Measurements from ENCODE around the gene ILRUN. TPM values are rescaled to one million over a fixed set of nuclear protein-coding genes. Genes with fewer than 3 reads are reported as not detected.
"Not testable (repeated sequence)": the region's sequence is repeated elsewhere in the genome, so short reads cannot be mapped to it uniquely, and the experiment has no call there.

Gene ILRUN
- total and polyA plus RNA-seq, 5 experiments from 2014 or later = 10.5 to 61.8 (median 14.5) TPM

DNA sequence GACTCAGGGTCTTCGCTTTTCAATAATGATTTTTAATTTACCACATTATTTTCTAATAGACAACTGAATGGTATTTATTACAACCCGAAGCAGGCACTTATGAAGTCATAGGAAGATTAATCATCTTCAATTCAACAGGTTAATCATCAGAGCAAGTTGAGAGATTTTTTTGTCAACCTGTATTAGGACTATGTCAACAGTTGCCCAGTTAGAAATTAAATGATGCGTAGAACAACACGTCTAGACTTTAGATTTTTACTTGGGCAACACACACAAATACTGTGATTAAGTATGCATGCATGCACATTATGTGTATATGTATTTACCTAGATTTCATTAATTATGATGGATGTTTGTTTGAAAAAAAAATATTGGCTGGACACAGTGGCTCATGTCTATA lies 4.3 kb downstream of the ILRUN start:
- POLR2A ChIA-PET = no interaction called here
- DNase-seq = no peak
- Mint-ChIP-seq H3K4me1 (peaks cover 35 to 78% (median 61%) of the 10 kb centered on the region in 4 donors), H3K27me3 (no peaks in the 10 kb centered on the region), H3K27ac (peak overlapping the region in 4 of 10 donors; percentile 15 to 72 (median 50)), H3K4me3 (peak overlapping the region in 1 of 10 donors; percentile 18), H3K36me3 (peaks cover 0 to 18% (median 9%) of the 10 kb centered on the region in 3 donors), H3K9me3 (peaks cover 0 to 2% (median 0%) of the 10 kb centered on the region in 9 donors)
- no peak for ATAC-seq

DNA sequence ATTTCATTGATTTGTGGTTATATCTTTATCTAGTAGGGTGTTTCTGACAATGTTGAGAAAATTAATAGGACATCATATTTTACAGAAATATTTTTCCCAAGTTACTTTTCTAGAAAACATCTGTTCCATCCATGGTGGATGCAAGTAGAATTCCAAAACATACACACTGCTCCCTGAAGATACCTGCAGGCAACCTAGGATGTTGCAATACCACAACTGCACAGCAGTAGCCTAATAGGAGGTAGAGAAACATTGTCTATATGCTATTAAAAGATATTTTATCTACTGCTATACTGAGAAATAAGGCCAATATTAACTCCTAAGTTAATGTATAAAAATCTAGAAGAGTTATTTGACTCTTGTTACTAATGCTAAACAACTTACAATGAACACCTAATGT lies 6.8 kb downstream of the ILRUN start:
- Mint-ChIP-seq H3K27ac (peak overlapping the region in 2 of 10 donors; percentile 51 to 55), H3K9me3 (peaks cover 0 to 2% (median 0%) of the 10 kb centered on the region in 9 donors), H3K27me3 (no peaks in the 10 kb centered on the region), H3K4me1 (peaks cover 32 to 79% (median 60%) of the 10 kb centered on the region in 4 donors), H3K36me3 (peaks cover 0 to 18% (median 9%) of the 10 kb centered on the region in 3 donors), H3K4me3 (no peak overlapping the region)
- no peak for DNase-seq
- ATAC-seq = no peak
- POLR2A ChIA-PET = no interaction called here

DNA sequence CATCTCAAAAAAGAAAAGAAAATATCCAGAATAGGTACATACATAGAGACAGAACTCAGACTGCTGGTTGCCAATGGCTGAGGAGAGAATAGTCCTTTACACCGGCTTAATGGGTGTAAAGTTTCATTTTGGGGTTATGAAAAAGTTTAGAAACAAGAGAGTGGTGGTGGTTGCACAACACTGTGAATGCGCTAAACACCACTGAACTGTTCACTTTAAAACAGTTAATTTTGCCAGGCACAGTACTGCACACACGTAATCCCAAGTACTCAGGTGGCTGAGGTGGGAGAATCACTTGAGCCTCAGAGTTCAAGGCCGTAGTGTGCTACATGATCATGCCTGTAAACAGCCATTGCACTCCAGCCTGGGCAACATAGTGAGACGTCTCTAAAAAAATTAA lies 7.6 kb downstream of the ILRUN start:
- POLR2A ChIA-PET = no interaction called here
- Mint-ChIP-seq H3K9me3 (peaks cover 0 to 2% (median 0%) of the 10 kb centered on the region in 9 donors), H3K36me3 (peaks cover 0 to 15% (median 9%) of the 10 kb centered on the region in 3 donors), H3K27me3 (no peaks in the 10 kb centered on the region), H3K4me1 (peaks cover 30 to 79% (median 60%) of the 10 kb centered on the region in 4 donors), H3K4me3 (no peak overlapping the region), H3K27ac (peak overlapping the region in 6 of 10 donors; percentile 9 to 64 (median 42))
- ATAC-seq (no peak), DNase-seq (no peak)

DNA sequence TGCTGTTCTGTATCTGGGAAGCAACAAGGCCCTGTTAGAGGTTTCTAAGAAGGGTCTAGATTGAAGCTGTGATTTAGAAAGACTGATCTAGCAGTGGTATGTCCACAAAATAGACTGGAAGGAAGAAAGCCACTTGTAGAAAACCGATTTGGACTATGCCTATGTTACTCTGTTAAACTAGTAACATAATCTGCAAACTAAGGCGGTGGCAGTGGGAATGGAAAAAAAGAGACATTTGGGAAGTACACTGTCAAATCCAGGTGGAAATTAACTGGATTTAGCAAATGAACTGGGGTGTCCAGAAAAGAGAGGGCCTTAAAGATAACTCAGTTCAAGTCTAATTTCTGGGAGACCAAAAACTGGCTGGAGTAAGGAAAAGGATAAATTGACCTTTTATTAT lies 11.6 kb downstream of the ILRUN start:
- peaks cover 23 to 61% (median 52%) of the 10 kb centered on the region in 4 donors for H3K4me1 Mint-ChIP-seq
- DNase-seq = no peak
- no peaks in the 10 kb centered on the region for H3K27me3 Mint-ChIP-seq
- ATAC-seq = no peak
- H3K27ac Mint-ChIP-seq = peak overlapping the region in 7 of 10 donors; percentile 2 to 84 (median 32)
- H3K4me3 Mint-ChIP-seq = peak overlapping the region in 1 of 10 donors; percentile 23
- H3K9me3 Mint-ChIP-seq = peaks cover 0 to 2% (median 0%) of the 10 kb centered on the region in 9 donors
- POLR2A ChIA-PET = no interaction called here
- peaks cover 0 to 15% (median 9%) of the 10 kb centered on the region in 3 donors for H3K36me3 Mint-ChIP-seq

DNA sequence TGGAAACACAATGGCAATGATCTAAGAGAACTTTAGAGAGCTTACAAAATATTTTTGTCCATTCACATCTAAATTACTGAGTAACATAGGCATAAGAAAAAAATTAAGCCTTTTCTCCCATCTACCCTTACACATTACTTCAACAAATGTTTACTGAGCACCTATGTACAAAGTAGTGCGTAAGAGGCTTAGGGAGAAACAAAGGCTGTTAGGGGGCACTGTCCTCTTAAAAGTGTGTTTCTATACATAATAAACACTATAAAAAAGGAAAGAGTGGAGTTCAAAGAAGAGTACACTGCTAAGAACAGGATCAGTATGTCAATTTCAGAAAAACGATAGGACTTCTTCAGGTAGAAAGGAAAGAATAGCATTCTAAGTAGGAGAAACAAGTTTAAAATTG lies 12.2 kb downstream of the ILRUN start:
- Mint-ChIP-seq H3K27ac (peak overlapping the region in 8 of 10 donors; percentile 1 to 84 (median 38)), H3K36me3 (peaks cover 0 to 15% (median 9%) of the 10 kb centered on the region in 3 donors), H3K4me3 (peak overlapping the region in 1 of 10 donors; percentile 22), H3K4me1 (peaks cover 25 to 59% (median 54%) of the 10 kb centered on the region in 4 donors), H3K9me3 (peaks cover 0 to 2% (median 0%) of the 10 kb centered on the region in 9 donors), H3K27me3 (no peaks in the 10 kb centered on the region)
- POLR2A ChIA-PET = no interaction called here
- DNase-seq = no peak
- no peak for ATAC-seq

DNA sequence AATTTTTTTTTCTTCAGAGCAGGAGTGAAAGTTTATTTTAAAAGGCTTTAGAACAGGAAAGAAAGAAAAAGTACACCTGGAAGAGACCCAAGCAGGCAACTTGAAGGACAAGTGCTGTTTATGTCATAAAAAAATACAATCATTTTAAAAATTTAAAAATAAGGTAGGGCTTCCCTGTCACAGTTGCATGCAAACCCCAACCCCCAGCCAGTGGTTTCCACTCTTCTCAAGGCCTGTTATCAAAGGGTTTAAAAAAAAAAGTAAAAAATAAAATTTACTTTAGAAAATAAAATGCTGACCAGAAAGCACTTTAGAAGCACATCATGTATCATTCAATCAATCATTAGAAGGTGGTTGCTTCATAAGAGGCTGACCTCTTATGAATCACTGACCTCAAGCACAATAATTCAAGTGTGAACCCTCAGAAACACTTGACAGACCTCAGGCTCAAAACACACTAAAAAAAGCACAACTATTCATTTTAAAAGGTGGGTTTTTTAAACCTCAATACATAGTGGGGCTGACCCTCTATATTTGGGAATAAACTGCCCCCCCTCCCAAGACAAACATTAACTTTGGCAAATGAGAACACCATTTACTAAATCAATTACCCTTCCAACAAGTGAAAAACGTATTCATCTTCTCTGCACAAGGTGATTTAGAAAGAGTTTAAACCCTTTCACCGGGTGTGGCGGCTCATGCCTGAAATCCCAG lies 15.6 kb downstream of the ILRUN start:
- POLR2A ChIA-PET = interaction anchor here (1.1 to 1.2 kb wide), 2 partner anchors 9 to 16 kb away, joined by 3 to 4 read pairs; partner anchors contain the start of gene ILRUN
- Mint-ChIP-seq H3K4me3 (no peak overlapping the region), H3K27me3 (no peaks in the 10 kb centered on the region), H3K4me1 (peaks cover 23 to 52% (median 48%) of the 10 kb centered on the region in 4 donors), H3K36me3 (peaks cover 0 to 6% (median 2%) of the 10 kb centered on the region in 3 donors), H3K9me3 (no peaks in the 10 kb centered on the region), H3K27ac (peak overlapping the region in 4 of 10 donors; percentile 20 to 69 (median 38))
- peak in 1 of 2 donors; percentile 46 for ATAC-seq
- DNase-seq = no peak

DNA sequence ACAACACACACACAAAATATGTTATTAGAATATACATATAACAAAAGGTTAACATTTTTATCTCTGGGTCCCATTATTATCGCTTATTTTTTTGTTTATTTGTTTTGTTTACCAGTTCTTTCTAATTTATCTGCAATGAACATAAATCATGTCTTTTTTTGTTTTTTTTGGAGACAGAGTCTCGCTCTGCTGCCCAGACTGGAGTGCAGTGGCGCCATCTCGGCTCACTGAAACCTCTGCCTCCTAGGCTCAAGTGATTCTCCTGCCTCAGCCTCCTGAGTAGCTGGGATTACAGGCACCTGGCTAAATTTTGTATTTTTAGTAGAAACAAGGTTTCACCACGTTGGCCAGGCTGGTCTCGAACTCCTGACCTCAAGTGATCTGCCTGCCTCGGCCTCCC lies 16.3 kb downstream of the ILRUN start:
- H3K36me3 Mint-ChIP-seq, ATAC-seq, H3K4me3 Mint-ChIP-seq, H3K9me3 Mint-ChIP-seq, H3K27me3 Mint-ChIP-seq, DNase-seq: not testable (repeated sequence)
- Mint-ChIP-seq H3K4me1 (peaks cover 25 to 53% (median 48%) of the 10 kb centered on the region in 4 donors), H3K27ac (peak overlapping the region in 3 of 10 donors; percentile 13 to 39 (median 35))
- POLR2A ChIA-PET = interaction anchor here (1.2 kb wide), 1 partner anchor 16 kb away, joined by 3 read pairs; the partner anchor contains the start of gene ILRUN

DNA sequence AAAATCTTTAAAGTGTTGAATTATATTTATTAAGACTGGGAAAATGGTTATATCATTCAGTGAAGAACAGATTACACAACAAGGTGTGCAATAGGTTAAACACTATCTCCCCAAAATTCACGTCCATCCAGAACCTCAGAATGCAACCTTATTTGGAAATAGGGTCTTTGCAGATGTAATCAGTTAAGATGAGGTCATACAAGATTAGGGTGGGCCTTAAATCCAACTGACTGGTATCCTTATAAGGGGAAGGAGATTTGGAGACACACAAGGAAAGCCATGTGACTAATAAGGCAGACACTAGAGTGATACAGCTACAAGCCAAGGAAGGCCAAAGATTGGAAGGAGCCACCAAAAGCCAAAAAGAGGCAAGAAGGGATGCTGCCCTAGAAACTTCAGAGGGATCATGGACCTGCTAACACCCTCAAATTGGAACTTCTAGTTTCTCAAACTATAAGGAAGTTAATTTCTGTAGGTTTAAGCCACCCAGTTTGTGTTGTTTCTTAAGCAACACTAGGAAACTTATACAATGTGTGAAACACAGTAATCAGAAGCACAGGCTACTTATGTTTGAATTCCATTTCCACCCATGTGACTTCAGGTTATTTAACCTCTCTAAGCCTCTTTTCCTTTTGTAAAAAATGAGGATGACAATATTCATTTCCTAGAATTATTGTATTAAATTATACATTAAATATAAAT lies 16.9 kb downstream of the ILRUN start:
- POLR2A ChIA-PET = interaction anchor here (1.2 kb wide), 1 partner anchor 17 kb away, joined by 3 read pairs; the partner anchor contains the start of gene ILRUN
- Mint-ChIP-seq H3K4me1 (peaks cover 22 to 54% (median 48%) of the 10 kb centered on the region in 4 donors), H3K27ac (peak overlapping the region in 8 of 10 donors; percentile 17 to 82 (median 61)), H3K27me3 (no peaks in the 10 kb centered on the region), H3K36me3 (peaks cover 0 to 6% (median 2%) of the 10 kb centered on the region in 3 donors), H3K9me3 (no peaks in the 10 kb centered on the region), H3K4me3 (no peak overlapping the region)
- DNase-seq (no peak), ATAC-seq (no peak)

DNA sequence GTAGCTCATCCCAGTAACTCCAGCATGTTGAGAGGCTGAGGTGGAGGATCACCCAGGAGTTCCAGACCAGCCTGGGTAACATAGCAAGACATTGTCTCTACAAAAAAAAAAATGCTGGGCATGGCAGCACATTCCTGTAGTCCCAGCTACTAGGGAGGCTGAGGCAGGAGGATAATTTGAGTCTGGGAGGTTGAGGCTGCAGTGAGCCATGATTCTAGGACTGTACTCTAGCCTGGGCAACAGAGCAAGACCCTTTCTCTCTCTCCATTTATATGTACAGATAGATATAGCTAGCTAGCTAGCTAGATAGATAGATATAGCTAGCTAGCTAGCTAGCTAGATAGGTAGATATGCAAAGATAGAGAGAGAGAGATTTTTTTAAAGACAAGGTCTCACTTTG lies 20.4 kb downstream of the ILRUN start:
- H3K36me3 Mint-ChIP-seq = peaks cover 0 to 6% (median 2%) of the 10 kb centered on the region in 3 donors
- H3K4me3 Mint-ChIP-seq = no peak overlapping the region
- POLR2A ChIA-PET = interaction anchor here (0.6 kb wide), 1 partner anchor 212 kb away, joined by 3 read pairs; the partner anchor contains the start of gene TAF11
- ATAC-seq (no peak), DNase-seq (no peak)
- H3K4me1 Mint-ChIP-seq = peaks cover 35 to 70% (median 63%) of the 10 kb centered on the region in 4 donors
- no peaks in the 10 kb centered on the region for H3K27me3 Mint-ChIP-seq
- peak overlapping the region; percentile 64 to 98 (median 87) for H3K27ac Mint-ChIP-seq
- H3K9me3 Mint-ChIP-seq = no peaks in the 10 kb centered on the region

DNA sequence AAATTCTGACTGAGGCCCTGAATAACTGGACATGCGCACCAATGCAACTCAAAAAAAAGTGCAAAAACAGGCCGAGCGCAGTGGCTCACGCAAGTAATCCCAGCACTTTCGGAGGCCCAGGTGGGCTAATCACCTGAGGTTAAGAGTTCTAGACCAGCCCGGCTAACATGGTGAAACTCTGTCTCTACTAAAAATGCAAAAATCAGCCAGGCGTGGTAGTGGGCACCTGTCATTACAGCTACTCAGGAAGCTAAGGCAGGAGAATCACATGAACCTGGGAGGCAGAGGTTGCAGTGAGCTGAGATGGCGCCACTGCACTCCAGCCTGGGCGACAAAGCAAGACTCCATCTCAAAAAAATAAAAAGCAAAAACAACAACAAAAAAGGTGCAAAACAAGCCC lies 21.6 kb downstream of the ILRUN start:
- H3K4me3 Mint-ChIP-seq = peak overlapping the region in 5 of 10 donors; percentile 20 to 67 (median 33)
- H3K36me3 Mint-ChIP-seq, DNase-seq, H3K27me3 Mint-ChIP-seq, ATAC-seq, H3K9me3 Mint-ChIP-seq: not testable (repeated sequence)
- POLR2A ChIA-PET = interaction anchor here (2.4 to 4.0 kb wide), 2 partner anchors 21 to 81 kb away, joined by 10 to 34 read pairs; partner anchors contain the start of genes ILRUN and SNRPC
- H3K4me1 Mint-ChIP-seq = peaks cover 39 to 74% (median 66%) of the 10 kb centered on the region in 4 donors
- peak overlapping the region; percentile 92 to 98 (median 97) for H3K27ac Mint-ChIP-seq

DNA sequence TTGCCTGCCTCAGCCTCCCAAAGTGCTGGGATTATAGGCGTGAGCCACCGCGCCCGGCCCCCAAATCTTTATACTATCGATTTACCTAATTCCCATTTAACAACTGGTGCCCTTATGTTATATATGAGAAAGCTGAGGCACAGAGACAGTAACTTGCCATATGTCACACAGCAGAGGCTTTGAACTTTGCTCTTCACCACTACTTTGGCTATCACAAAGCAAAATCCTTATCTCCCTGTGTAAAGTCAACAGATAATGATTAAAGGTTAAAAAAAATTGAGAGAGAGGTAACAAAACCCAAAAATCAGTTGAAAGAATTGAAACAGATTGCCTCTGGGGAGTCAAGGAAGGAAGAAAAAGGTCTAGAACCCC lies 22.3 kb downstream of the ILRUN start:
- H3K4me1 Mint-ChIP-seq = peaks cover 37 to 73% (median 61%) of the 10 kb centered on the region in 4 donors

DNA sequence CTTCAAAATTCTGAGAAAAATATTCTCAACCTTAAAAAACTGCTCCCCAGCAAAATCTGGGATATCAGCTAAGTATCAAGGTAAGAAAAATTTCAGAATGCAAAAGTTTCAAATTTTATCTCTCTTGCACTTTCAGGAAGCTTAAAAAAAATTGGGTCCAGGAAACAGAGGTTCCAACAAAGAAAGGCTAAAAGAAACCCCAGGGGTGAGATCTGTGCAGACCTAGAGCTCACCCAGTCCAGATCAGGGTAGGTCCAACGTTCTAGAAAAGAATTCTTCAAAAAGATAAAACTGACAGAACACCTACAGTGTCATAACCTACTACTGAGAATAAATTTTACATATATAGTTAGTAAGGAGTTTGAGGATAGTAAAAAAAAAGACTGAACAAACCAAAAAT lies 23.5 kb downstream of the ILRUN start:
- DNase-seq = peak in 1 of 10 donors; percentile 18
- Mint-ChIP-seq H3K4me3 (peak overlapping the region; percentile 65 to 89 (median 82)), H3K4me1 (peaks cover 37 to 71% (median 66%) of the 10 kb centered on the region in 4 donors), H3K27ac (peak overlapping the region; percentile 92 to 98 (median 97)), H3K27me3 (no peaks in the 10 kb centered on the region), H3K9me3 (no peaks in the 10 kb centered on the region), H3K36me3 (peaks cover 0 to 2% (median 2%) of the 10 kb centered on the region in 3 donors)
- ATAC-seq = peak in 1 of 2 donors; percentile 18
- POLR2A ChIA-PET = interaction anchor here (0.8 to 4.0 kb wide), 9 partner anchors 10 to 436 kb away, joined by 3 to 34 read pairs (median 6); partner anchors contain the start of genes BLTP3A, HMGA1, ILRUN and SNRPC

More for the DNA sequence above, 22.3 kb downstream of the ILRUN start:
- Mint-ChIP-seq H3K36me3 (peaks cover 0 to 6% (median 2%) of the 10 kb centered on the region in 3 donors), H3K4me3 (peak overlapping the region; percentile 14 to 89 (median 70)), H3K9me3 (no peaks in the 10 kb centered on the region), H3K27me3 (no peaks in the 10 kb centered on the region), H3K27ac (peak overlapping the region; percentile 92 to 98 (median 97))
- no peak for DNase-seq
- POLR2A ChIA-PET = interaction anchor here (0.7 to 4.0 kb wide), 6 partner anchors 12 to 822 kb away, joined by 3 to 34 read pairs (median 8); partner anchors contain the start of genes ILRUN, SNRPC and TAF11
- no peak for ATAC-seq

Data from naive thymus-derived CD8-positive, alpha-beta T cell (primary cell).